ENCODE data around the gene CPA2. TPM values are rescaled to one million over a fixed set of nuclear protein-coding genes. Genes with fewer than 3 reads are reported as not detected.

The CPA2 gene
- total RNA-seq, 2 experiments from 2014 or later: not detected

DNA sequence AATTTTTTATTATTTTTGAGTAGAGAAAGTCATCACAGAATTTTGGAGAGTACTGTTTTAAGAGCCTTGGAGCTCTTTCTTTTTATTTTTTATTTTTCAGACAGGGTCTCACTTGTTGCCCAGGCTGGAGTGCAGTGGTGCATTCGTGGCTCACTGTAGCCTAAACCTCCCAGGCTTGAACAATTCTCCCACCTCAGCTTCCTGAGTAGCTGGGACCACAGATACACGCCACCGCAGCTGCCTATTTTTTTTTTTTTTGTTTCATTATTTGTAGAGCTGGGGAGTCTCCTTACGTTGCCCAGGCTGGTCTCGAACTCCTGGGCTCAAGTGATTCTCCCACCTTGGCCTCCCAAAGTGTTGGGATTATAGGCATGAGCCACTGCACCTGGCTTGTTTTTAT lies 36.9 kb downstream of the CPA2 start:
- Histone ChIP-seq H3K27me3 (ENCODE audit: control insufficient read depth in 1 of 2, insufficient read depth in 2 of 2, low read length in 2 of 2) (no peaks in the 10 kb centered on the region), H3K9me3 (ENCODE audit: control insufficient read depth in 1 of 2, insufficient read depth in 1 of 2, low read length in 2 of 2) (no peaks in the 10 kb centered on the region), H3K4me3 (ENCODE audit: low read length) (no peak overlapping the region), H3K27ac (ENCODE audit: low read depth in 1 of 2, low read length in 2 of 2) (no peak overlapping the region), H3K4me1 (ENCODE audit: insufficient read depth, low read length) (no peaks in the 10 kb centered on the region), H3K36me3 (ENCODE audit: insufficient read depth, low read length) (no peaks in the 10 kb centered on the region)
- intact Hi-C loops (cut with DNase I, micrococcal nuclease): no loop called here
- no peak for TF ChIP-seq CTCF (IDR thresholded peaks at IDR 0.05)
- Mint-ChIP-seq H3K27ac (no peak overlapping the region), H3K9me3 (no peaks in the 10 kb centered on the region), H3K36me3 (ENCODE audit: low read depth) (no peaks in the 10 kb centered on the region), H3K27me3 (no peaks in the 10 kb centered on the region), H3K4me3 (no peak overlapping the region), H3K4me1 (ENCODE audit: low read depth) (no peaks in the 10 kb centered on the region)
- no peak for DNase-seq
- ChIA-PET CTCF (no interaction called here), POLR2A (no interaction called here)
- no peak for ATAC-seq (ENCODE audit: poor library complexity)

DNA sequence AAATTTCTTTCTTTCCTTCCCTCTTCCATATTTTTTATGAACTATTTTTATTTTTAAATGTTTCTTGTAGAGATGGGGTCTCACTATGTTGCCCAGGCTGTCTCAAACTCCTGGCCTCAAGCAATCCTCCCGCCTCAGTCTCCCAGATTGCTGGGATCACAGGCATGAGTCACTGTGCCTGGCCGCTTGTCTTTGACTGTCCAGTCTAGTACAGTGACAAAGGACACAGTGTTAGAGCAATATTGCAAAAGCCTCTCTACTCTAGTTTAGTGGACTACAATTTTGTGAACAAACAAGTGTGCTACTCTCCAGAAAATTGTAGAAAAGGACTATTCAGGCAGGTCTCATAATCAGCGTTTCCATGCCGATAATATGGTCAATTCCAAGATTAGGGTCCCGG lies 37.3 kb downstream of the CPA2 start:
- TF ChIP-seq CTCF (IDR thresholded peaks at IDR 0.05): no peak
- H3K36me3 Mint-ChIP-seq (ENCODE audit: low read depth): no peaks in the 10 kb centered on the region
- POLR2A ChIA-PET: no interaction called here
- no peak overlapping the region for H3K4me3 Mint-ChIP-seq
- H3K27me3 Mint-ChIP-seq: no peaks in the 10 kb centered on the region
- no peak for ATAC-seq (ENCODE audit: poor library complexity)
- H3K4me1 ChIP-seq (ENCODE audit: insufficient read depth, low read length): no peaks in the 10 kb centered on the region
- no peaks in the 10 kb centered on the region for H3K4me1 Mint-ChIP-seq (ENCODE audit: low read depth)
- H3K4me3 ChIP-seq (ENCODE audit: low read length): no peak overlapping the region
- intact Hi-C loops (cut with DNase I, micrococcal nuclease): no loop called here
- DNase-seq: no peak
- no peak overlapping the region for H3K27ac Mint-ChIP-seq
- H3K9me3 ChIP-seq (ENCODE audit: control insufficient read depth in 1 of 2, insufficient read depth in 1 of 2, low read length in 2 of 2): no peaks in the 10 kb centered on the region
- H3K36me3 ChIP-seq (ENCODE audit: insufficient read depth, low read length): no peaks in the 10 kb centered on the region
- no peaks in the 10 kb centered on the region for H3K9me3 Mint-ChIP-seq
- no peak overlapping the region for H3K27ac ChIP-seq (ENCODE audit: low read depth in 1 of 2, low read length in 2 of 2)
- CTCF ChIA-PET: no interaction called here
- H3K27me3 ChIP-seq (ENCODE audit: control insufficient read depth in 1 of 2, insufficient read depth in 2 of 2, low read length in 2 of 2): no peaks in the 10 kb centered on the region

- Mint-ChIP-seq H3K4me1 (ENCODE audit: low read depth) (no peaks in the 10 kb centered on the region), H3K27ac (no peak overlapping the region), H3K27me3 (no peaks in the 10 kb centered on the region), H3K36me3 (ENCODE audit: low read depth) (no peaks in the 10 kb centered on the region), H3K4me3 (no peak overlapping the region), H3K9me3 (no peaks in the 10 kb centered on the region)
- H3K9me3 ChIP-seq (ENCODE audit: control insufficient read depth in 1 of 2, insufficient read depth in 1 of 2, low read length in 2 of 2): no peaks in the 10 kb centered on the region
- no peak for TF ChIP-seq CTCF (IDR thresholded peaks at IDR 0.05)
- no peak overlapping the region for H3K27ac ChIP-seq (ENCODE audit: low read depth in 1 of 2, low read length in 2 of 2)
- no peaks in the 10 kb centered on the region for H3K4me1 ChIP-seq (ENCODE audit: insufficient read depth, low read length)
- CTCF ChIA-PET: interaction anchor here (0.8 kb wide), 1 partner anchor 9 kb away, joined by 3 read pairs; no protein-coding TSS in a partner anchor
- H3K4me3 ChIP-seq (ENCODE audit: low read length): no peak overlapping the region
- no peaks in the 10 kb centered on the region for H3K27me3 ChIP-seq (ENCODE audit: control insufficient read depth in 1 of 2, insufficient read depth in 2 of 2, low read length in 2 of 2)
- H3K36me3 ChIP-seq (ENCODE audit: insufficient read depth, low read length): no peaks in the 10 kb centered on the region
- ATAC-seq (ENCODE audit: poor library complexity) (no peak), DNase-seq (no peak)
- intact Hi-C loops (cut with DNase I, micrococcal nuclease): no loop called here
- POLR2A ChIA-PET: no interaction called here
Observed at GRCh38 chr7:130304878-130305277, 38.2 kb downstream of the CPA2 start.

All from CD4-positive, alpha-beta T cell (primary cell).